Left hindlimb (tissue), 1 donor: Measurements from ENCODE around the gene AGBL4.
"Not testable (repeated sequence)": the region's sequence is repeated elsewhere in the genome, so short reads cannot be mapped to it uniquely, and the experiment has no call there.

Experiments used
- DNase-seq: peaks from one replicate; pipeline ENCODE4 v3.0.0-alpha.2; 2018

Gene AGBL4

DNA sequence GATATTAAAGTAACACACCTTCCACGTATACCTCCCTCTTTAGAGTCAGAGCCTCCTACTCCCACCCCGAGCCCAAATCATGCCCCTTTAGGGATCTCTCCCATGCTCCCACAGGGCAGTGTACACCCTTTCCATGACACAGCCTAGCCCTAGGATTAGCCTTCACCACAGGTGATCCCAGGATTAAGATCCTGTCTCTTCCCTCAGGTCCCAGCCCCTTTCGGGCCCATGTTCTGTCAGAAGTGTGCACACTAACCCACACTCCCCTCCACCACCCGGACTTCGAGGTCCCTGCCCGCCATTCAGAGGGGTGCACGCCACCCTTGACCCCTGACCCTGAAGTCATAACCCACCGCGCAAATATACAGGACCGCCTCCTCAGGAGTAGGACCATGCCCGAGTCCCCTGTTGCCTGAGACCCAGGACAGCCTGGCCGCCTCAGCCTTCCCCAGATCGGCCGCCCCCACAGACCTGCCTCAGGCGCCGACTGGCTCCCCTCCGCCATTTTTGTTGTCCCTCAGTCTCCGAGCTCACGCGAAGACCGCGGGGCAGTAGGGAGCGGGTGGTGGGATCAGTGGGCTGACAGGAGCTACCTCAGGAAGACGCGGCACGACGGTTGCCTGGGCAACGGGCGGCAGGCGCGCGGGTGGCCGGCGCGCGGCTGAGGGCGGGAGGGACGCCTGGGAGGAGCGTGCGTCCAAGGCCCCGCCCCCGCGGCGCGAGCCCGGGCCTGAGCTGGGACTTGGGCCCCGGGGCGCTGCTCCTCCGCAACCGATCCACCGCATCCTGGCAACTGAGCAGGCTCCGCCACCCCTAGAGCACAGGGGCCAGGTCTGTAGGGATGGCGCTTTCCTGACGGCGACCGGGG lies at the start of gene AGBL4:
Gene AGBL4, minus strand, starts transcription at position 663 of the 868 bp plus-strand sequence.
- peak; percentile 71 for DNase-seq

DNA sequence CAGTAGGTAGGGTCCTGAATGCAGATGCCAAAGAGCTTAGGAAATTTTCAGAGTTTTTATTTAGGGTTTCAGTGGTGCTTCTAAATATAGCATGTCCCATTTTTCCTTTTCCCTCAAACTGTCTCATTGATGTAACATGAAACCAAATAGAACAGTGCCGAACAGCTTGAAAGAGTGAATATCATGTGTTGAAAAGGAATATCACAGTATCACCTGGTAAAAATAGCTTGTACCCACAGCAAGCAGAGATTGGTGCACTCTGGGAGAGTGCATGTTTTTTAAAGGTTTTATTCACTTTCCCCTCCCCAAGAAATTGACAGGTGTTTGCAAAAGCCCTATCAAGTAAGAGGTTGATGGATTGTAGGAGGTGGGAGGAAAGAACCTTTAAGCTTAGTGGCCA lies 43.1 kb upstream of the AGBL4 start:
- DNase-seq: no peak

DNA sequence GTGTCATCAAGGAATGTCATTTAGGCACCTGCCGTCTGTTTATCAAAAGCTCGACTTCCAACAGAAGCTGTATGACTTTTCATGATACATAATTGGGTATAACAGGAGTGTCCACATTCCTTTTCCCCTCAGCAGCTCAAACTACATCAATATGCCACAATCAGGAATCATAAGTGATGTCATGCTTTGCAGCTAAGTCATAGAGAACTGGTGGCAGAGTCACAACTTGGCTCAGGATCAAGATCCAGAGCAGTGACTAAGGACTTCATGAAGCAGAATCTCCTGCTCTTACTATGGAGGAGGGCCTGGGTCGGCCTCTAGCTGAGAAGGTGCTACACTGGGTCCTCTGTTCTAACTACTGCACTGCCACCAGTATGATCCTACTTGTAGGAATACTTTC lies 36.5 kb upstream of the AGBL4 start:
- no peak for DNase-seq

DNA sequence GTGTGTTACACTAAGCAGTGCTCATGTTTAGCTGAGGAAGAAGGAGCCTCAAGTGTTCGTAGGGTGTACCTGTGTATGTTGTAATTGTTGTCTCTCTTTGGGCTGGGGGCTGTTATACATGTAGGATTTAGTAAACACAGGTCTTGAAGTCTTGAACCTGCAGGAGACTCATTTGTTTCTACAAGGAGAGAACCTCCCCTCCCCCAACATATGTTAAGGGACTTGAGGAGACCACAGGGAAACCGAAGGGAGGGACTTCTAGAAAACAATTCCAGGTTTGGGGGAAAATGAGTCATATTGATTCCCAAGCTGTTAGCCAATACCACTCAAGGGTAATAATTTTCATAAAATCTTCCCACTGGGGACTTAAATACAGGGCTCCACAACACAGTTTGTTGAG lies 25.0 kb upstream of the AGBL4 start:
- DNase-seq: no peak

DNA sequence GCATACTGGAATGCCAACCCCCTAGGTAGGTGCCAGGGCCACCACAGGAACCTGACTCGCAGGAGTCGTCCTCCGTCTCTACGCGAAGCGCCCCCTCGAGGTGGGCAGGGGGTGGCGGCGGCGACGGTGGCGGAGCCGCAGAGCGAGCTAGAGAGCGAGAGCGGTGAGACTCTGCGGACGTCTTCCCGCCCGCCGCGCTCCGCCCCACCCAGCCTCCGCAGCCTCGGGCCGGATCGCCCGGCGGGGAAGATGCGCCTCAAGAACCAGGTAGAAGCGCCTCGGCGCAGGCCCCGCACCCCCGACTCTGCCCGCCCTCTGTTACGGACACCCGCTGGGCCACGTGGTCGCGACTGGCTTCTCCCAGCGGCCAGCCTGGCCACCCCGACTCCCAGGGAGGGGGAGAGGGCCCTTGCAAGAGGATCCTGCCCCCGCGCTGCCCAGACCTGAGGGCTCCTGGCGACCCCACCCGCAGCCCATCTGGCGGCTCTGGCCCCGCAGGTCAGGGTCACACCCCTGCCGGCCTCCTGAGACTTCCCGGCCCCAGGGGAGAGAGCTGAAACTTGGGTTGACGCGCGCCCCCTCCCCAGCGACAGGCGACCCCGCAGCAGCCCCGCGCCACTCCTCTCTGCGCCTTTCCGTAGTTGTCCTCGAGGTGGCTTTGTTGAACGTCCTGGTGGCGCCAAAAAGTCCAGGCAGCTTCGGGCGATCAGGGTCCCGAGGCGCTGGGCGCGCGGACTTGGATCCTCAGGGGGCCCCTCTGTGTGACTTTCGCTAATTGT lies 24.4 kb upstream of the AGBL4 start:
- DNase-seq: no peak

DNA sequence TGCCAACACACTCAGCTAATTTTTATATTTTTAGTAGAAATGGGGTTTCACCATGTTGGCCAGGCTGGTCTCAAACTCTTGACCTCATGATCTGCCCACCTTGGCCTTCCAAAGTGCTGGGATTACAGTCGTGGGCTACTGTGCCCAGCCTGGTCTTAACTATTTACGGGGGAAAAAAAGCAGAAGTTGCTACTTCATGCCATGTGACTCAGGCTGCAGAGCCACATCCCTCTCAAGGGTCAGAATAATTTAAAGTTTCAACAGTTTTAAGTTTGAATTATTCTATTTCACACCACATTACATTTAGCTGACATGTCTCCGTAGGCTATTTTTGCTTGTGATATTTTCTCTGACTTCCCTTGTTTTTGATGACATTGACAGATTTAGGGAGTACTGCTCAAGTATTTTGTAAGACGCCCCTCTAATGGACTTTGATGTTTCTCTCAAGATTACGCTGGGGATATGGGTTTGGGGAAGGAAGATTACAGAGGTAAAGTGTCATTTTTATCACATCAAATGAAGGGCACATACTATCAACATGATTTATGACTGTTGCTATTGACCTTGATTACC lies 14.6 kb upstream of the AGBL4 start:
- DNase-seq: no peak

DNA sequence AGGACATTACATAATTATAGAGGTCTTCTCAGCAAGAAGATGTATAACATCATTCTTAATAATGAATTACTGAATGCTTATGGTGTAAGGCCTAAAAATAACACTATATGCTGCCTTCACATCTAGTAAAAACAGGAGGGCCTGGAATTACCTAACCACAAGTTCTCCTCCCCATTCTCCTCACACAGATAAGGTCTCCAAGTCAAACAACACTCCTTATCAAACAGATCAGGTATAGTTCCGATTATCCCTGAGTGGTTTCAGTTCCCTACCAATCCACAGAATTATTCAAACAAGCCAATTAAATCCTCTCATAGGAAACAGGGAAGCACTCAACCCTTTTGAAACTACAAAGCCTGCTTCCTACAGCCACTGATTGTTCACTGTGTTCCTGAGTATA lies 4.0 kb upstream of the AGBL4 start:
- no peak for DNase-seq

DNA sequence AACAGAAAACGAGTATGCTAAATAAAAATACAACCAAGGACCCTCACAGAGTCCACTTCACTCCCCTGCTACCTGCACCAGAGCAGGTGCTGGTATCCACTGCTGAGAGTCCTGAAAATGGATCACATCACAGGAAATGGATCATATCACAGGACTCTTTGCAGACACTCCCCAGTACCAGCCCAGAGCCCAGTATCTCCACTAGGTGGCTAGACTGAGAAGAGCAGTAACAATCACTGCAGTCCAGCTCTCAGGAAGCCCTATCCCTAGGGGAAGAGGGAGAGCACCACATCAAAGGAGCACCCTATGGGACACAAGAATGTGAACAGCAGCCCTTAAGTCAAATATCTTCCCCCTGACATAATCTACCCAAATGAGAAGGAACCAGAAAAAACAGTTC lies 28.0 kb downstream of the AGBL4 start:
- DNase-seq: no peak

DNA sequence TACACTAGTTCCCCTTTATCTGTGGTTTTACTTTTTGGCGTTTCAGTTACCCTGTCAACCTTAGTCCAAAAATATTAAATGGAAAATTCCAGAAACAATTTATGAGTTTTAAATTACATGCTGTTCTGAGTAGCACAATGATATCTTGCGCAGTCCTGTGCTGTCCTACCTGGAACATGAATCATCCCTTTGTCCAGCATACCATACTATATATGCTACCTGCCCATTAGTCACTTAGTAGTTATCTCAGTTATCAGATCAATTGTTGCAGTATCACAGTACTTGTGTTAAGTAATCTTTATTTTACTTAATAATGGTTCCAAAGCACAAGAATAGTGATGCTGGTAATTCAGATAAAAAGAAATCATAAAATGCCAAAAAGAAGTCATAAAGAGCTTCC lies 52.7 kb downstream of the AGBL4 start:
- no peak for DNase-seq

DNA sequence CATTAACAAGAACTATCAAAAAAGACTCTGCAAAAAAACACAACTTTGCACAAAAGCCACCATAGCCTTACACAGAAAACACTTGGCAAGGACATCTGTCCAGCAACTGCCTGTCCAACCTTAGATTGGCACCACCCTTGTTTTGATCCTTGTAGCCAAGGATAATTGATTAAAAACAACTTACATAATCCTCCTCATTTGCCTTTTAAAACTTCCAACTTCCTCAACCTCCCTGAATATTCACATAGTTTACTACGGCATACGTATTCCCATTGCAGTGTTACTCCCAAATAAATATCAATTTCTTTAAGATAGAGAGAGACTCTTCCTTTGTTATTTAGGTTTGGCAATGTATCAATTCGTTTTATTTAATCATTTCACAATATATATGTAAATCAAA lies 72.4 kb downstream of the AGBL4 start:
- no peak for DNase-seq

DNA sequence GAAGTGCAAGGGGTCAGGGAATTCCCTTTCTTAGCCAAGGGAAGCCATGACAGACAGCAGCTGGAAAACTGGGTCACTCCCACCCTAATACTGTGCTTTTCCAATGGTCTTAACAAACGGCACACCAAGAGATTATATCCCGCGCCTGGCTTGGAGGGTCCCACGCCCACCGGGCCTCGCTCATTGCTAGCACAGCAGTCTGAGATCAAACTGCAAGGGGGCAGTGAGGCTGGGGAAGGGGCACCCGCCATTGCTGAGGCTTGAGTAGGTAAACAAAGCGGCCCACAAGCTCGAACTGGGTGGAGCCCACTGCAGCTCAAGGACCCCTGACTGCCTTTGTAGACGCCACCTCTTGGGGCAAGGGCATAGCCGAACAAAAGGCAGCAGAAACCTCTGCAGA lies 108.5 kb downstream of the AGBL4 start:
- DNase-seq: not testable (repeated sequence)

DNA sequence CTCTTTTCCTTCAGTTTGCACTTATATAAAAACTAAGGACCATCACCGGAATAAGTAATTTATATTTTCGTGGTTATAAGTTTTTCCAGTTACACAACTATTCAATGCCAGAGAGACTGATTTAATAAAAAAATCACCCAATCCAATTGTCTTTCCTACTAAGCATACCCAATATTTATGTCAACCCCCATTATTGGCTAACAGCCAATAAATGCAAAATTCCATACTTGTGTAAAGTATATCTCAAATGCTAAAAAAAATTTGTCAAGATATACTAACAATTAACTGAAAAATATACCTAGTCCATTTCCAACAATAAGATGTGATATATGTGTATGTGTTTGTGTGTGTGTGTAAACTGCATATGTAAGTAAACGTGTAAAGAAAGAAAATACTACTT lies 117.4 kb downstream of the AGBL4 start:
- DNase-seq: no peak

DNA sequence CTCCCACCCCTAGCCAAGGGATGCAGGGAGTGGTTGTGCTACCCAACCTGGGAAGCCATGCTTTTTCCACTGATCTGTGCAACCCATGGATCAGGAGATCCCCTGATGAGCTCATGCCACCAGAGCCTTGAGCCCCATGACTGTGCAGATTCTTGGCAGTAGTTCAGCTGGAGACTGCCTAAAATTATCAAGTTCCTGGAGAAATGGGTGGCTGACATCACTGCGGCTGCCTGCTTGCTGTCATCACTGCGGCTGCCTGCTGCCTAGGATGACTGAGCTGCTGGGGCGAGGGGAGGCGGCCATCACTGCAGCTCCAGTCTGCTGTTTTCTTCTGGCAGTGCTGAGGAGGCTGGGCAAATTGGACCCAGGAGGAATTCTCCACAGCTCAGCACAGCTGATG lies 159.2 kb downstream of the AGBL4 start:
- DNase-seq: no peak

DNA sequence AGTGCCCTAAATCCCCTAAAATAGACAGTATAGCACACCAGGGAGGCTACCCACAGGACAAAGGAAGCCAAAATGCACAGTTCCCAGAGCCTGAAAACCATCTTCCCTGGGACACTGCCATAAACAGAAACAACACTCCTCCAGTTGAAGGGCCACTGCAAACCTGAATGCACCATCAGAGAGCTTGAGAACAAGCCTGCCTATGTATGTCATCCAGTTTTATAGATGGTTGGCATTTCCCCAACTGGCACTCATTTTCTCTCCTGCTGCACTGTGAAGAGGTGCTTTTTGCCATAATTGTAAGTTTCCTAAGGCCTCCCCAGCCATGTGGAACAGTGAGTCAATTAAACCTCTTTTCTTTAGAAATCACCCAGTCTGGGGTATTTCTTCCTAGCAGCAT lies 169.0 kb downstream of the AGBL4 start:
- no peak for DNase-seq

DNA sequence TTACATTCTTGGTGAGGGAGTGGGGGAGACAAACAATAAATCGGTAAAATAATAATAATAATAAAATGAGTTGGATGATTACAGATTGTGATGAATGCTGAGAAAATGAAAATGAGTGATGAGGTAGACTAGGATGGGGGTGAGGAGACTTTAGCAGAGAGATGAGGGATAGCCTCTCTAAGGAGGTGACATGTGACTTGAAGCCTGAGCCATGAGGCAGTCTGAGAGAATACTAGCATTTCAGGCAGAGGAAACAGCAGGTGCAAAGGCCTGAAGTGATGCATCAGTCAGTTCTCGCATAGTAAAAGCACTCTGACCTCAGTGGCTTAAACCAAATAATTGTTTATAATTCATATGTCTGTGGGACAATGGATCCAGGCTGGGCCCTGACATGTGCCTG lies 181.2 kb downstream of the AGBL4 start:
- no peak for DNase-seq

DNA sequence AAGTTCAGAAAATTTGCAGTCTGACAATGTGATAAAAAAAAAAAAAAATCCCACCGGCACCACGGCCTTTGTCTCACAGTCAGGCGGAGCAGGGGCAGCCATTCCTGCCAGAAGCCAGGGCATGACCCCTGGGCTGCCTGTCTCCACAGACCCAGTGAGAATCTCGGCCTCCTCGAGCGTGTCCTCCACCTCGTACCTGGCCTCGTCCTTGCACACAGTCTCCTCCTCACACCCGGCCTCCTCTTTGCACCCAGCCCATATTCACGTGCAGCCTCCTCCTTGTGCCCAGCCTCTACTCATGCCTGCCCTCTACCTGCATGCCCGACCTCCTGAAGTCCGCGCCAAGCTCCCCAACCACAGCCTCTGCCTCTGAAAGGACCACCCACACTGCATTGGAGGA lies 182.0 kb downstream of the AGBL4 start:
- no peak for DNase-seq

DNA sequence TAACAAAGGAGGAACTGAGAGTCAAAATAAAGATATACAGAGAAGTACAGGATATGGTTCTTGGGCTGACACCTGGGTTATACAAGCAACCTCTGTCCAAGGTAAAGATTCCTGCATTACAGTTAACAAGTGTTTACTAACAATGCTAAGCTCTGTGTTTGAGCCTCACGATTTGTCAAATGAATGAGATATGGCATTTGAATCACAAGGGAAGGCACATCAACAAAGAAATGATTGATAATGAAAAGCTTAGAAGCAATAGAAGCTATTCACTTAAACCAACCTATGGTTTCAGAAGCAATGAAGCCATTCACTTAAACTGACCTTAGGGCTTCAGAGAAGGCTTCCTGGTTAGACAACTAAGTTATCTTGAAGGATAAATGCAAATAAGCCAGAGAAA lies 199.5 kb downstream of the AGBL4 start:
- DNase-seq: no peak

DNA sequence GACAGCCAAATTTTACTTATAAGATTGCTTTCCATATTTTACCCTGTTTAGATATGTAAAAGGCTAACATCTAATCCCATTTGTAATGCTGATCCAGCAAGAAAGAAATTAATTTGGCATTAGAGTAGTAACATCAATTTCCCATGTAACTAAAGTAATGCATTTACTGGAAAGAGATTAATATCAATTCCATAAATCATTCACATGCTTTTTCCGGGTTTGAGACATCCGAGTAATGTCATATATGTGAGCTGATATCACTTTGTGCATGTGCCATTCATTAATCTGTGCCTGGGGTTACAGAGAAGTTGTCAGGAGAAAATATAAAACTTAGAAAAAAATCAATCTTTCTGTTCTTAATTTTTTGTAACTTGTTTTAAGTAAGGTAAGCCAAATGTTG lies 206.1 kb downstream of the AGBL4 start:
- DNase-seq: no peak

DNA sequence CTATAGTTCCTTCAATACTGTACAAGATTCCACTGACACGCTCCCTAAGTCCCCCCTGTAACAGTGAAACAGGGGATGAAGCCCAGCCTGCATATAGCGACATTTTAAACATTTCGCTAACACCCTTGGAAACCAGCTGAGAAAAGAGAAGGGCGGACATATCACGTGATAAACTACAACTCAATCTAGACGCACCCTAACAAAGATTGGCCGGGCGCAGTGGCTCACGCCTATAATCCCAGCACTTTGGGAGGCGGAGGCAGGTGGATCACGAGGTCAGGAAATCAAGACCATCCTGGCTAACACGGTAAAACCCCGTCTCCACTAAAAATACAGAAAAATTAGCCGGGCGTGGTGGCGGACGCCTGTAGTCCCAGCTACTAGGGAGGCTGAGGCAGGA lies 236.7 kb downstream of the AGBL4 start:
- DNase-seq: not testable (repeated sequence)

DNA sequence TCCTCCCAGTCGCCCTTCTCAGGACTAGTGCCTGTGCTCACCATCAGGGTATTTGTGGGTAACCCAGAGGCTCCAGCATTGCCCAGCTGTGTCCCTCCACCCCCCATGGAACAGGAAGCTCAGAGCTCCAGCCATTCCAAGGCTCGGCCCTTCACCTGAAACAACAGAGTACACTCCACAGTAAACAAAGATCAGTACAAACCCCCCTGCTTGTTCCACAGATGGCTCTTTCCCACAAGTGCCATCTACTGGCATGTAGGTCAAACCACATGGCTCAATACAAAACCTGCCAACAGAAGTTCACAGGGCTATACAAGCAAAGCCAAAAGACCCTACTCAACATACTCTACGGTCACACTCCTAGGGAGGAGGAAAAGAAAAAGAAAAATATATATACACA lies 258.7 kb downstream of the AGBL4 start:
- DNase-seq: no peak

DNA sequence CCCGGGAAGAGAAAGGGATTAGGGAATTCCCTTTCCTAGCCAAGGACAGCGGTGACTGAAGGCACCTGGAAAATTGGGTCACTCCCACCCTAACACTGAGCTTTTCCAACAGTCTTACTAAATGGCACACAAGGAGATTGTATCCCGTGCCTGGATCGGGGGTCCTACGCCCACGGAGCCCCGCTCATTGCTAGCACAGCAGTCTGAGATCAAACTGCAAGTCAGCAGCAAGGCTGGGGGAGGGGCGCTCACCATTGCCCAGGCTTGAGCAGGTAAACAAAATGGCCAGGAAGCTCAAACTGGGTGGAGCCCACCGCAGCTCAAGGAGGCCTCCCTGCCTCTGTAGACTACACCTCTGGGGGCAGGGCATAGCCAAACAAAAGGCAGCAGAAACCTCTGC lies 285.6 kb downstream of the AGBL4 start:
- not testable (repeated sequence) for DNase-seq

DNA sequence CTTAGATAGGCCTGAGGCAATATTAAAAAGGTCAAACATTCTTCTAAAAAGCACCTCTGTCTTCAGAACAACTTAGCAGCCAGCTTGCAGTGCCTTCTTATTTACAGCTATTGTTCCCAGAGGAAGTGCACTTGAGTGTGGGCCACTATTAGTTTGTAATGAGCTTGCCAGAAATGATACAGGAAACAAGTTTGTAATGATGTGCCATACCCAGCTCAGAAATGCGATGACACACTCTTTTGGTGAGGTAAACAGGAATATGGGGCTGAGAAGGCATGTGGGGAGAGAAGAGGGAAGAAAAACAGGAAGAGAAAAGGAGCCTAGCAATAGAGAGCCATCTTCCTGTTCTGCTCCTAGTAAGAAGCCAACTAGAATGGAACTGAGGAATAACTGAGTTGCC lies 295.4 kb downstream of the AGBL4 start:
- no peak for DNase-seq

DNA sequence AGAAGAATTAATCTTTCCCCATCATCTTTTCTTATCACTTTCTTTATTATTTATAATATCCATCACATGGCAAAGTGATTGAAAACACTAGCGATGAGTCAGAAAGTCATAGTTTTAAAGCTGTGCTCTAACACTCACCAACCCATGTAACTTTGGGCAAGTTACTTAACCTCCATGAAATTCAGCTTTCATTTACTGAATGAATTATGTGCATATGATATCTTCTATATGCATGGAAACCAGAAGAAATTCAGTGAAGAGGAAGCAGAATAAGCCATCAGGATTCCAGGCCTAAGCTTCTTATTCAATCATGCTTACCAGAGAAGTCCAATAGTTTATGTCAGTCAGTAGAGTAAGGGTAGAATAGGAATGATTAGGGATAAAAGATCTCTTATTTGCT lies 300.1 kb downstream of the AGBL4 start:
- no peak for DNase-seq

DNA sequence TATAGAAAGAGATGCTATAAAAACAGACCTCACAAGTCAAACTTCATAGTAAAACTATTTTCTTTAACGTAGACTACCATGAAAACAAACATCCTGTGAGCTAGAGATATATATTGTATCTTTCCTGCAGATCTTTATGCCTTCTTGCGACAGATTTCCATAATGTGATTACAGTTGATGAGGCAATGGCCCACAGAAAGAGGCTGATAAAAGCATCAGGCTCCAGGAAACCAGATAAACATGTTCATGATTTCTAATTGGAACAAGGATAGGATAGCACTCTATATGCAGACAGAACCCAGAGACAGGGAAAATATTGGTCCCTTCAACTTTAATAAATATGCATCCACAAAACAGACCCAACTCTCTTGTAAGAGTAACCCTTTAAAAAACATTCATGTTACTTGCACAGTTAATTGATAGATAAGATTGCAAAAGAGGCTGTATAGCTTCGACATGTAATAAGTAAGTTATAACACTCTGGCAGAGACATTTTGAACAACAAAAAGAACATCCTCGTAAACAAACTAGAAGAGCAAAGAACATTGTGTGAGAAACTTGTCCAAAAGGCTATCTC lies 329.4 kb downstream of the AGBL4 start:
- DNase-seq: no peak
